ENCODE measurements around the gene RASD1.

RASD1 gene

GRCh38 chr17:17509601-17510425 is 13.6 kb upstream of the RASD1 start:
- DNase-seq = no peak

- no peak for DNase-seq
These were observed 12.7 kb upstream of the RASD1 start for GRCh38 chr17:17508646-17509591.

GRCh38 chr17:17508019-17508535 is 11.9 kb upstream of the RASD1 start:
- DNase-seq = no peak

GRCh38 chr17:17507465-17508011 is 11.3 kb upstream of the RASD1 start:
- DNase-seq = no peak

DNA sequence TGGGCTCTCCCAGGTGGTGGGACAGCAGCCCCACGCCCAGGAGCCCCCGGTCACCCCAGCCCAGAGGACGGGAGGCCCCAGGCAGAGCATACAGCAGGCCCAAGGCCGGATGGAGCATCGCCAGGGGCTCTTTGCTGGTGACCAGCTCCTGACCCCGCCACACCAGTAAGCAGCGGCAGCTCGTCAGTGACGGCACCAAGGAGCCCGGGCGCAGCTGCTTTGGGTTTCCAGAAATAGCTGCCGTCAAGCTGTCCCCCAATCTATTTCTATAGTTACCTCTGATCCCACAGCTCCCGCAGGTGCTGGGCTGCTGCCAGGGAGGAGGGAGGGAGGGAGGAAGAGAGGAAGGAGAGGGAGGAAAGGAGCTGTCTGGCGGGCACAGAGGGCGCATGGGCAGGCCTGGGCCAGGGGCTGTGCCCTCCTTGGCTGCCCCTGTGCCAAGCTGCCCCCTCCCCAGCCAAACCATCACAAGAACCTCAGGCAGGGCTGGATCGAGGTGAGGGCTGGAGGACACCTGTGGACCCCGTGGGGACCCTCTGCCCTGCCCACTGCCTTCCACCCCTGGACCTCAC is 10.8 kb upstream of the RASD1 start:
- no peak for DNase-seq

GRCh38 chr17:17506181-17506741 is 10.1 kb upstream of the RASD1 start:
- DNase-seq = no peak

GRCh38 chr17:17505610-17506171 is 9.5 kb upstream of the RASD1 start:
- no peak for DNase-seq

DNA sequence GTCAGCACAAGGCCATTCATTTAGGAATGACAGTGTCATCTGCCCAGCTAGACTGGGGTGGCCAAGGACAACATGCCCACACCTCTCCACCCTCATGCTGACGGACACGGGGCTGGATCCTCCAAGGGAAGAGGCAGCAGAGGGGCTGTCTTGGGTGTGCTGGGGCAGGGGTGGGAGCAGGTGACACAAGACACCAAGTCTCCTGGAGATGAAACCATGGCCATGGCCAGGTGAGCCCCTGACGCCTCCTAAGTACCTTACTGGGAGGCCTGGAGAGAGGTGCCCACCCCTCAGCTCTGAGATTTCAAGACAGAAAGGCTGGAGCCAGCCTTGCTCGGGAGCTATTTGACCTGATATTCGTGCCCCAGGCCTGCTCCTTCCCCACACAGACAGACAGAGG is 9.0 kb upstream of the RASD1 start:
- no peak for DNase-seq

GRCh38 chr17:17504341-17505140 is 8.3 kb upstream of the RASD1 start:
- DNase-seq = no peak

GRCh38 chr17:17503566-17504130 is 7.5 kb upstream of the RASD1 start:
- DNase-seq = no peak

GRCh38 chr17:17502741-17503565 is 6.8 kb upstream of the RASD1 start:
- DNase-seq = no peak

DNA sequence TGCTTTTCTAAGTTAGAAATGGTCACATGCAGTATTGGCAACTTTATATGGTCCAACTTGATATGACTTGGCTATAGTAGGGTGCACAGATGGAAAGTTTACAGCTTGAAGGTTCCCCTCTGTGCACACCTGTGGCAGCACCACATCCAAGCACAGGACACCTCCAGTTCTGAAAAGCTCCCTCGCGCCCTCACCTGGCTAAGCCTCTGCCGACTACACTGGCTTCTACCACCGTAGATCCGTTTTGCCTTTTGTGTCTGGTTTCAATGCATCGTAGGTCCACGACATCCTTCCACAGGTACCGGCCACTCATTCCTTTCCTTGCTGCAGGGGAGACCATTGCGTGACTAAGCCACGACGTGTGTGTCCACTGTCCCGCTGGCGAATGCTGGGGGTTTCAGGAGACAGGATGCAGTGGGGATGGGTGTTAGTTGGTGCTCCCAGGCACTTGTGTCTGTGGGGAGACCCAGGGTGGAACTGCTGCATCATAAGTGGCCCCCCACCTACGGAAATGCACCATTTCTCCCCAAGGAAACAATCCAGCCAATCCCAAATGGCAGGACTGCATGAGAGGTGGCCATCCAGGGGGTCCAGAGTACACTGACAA is 4.9 kb upstream of the RASD1 start:
- no peak for DNase-seq

- no peak for DNase-seq
These were observed 3.4 kb upstream of the RASD1 start for GRCh38 chr17:17499402-17500145.

DNA sequence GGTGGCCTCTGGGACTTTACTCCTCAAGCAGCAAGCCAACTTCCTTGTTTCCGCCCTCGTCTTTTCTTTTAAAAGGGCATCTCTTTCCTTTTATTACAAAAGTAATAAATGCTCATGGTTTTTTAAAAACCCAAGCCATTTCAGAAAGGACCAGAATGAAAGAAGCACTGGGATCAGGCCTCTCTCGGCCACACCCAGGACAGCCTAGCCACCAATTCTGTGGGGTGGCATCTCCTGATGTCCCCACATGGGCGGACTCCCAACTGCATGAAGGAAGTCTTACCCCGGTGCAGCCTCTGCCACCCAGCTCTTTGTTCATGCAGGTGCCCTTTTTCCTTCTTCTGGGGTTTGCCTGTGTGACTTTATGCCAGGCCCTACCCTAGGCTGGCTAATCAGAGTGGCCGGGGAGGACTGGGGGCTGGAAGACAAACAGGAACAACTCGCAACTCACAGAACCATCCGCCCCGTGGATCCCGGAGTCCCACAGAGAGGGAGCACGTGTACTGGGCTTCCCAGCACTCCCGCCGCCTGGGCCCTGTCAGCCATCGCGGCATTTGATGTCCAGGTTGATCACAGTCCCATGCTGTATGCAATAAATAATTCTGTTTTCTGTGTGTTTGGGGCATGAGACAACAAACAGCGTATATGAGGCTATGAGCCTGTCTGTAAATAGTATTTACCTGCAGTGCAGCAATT is 2.6 kb upstream of the RASD1 start:
- no peak for DNase-seq

DNA sequence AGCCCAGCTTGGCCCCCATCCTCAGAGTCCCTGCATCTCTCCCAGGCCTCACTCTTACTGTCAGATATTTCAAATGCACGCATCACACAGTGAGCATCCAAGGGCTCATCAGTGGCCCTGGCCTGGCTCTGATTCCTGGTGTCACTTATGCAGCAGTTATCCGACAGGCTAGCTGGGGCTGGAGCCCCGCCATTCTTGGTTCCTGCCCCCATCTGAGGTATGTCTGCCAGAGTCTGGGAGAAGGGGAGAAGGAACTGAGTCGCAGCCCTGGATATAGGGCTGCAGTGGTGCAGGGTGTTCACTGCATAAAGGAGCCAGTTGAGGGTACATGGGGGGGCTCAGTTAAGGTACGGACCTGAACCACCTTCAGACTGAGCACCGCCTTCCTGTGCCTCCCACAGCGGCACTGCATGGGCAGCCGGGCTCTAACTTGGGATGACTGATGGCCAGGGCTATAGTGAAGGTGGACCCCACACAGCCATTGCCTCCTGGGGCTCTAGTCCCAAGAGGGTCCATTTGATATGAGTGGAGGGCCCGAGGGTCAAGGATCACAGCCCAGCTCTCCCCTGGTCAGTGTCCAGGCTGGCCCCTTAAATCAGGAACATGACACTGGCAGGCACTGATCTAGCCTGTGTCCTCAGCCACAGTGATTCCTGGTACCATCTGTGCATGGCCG is 1.8 kb upstream of the RASD1 start:
- no peak for DNase-seq

GRCh38 chr17:17497065-17497844 is 1.1 kb upstream of the RASD1 start:
- DNase-seq = no peak
